Gastrocnemius medialis (tissue), 4 donors: ENCODE results near the gene NANOS2.

Experiments used
- CTCF ChIP-seq, 5 experiments: fragments of 450-650 bp in 3 of 5; fragments of 200-600 bp in 2 of 5; sonication (generic) in 2 of 5; IDR thresholded peaks in 4 of 5; conservative IDR thresholded peaks in 1 of 5; 1 replicate in 4 of 5; 2 replicates in 1 of 5; pipeline ENCODE4 v1.5.1; 2016 to 2019; ENCODE audit warnings: antibody characterized with exemption in 5 of 5, mild to moderate bottlenecking in 3 of 5, moderate library complexity in 3 of 5
- POLR2A ChIP-seq, 2 donors: fragments of 450-650 bp; IDR thresholded peaks; one replicate each; pipeline ENCODE4 v1.6.1; 2017; ENCODE audit warnings: antibody characterized with exemption in 2 of 2, mild to moderate bottlenecking in 2 of 2, moderate library complexity in 2 of 2

- TF ChIP-seq CTCF (IDR thresholded peaks at IDR 0.05 in 4 of 5, conservative IDR thresholded peaks at IDR 0.05 in 1 of 5) (no peak), POLR2A (IDR thresholded peaks at IDR 0.05) (no peak)
Measured at GRCh38 chr19:45938733-45939319, 24.2 kb upstream of the NANOS2 start.
